CD4-positive, alpha-beta T cell (primary cell): ENCODE data around the gene ZMYM1. TPM values are rescaled to one million over a fixed set of nuclear protein-coding genes. Genes with fewer than 3 reads are reported as not detected.

Experiments used
- ATAC-seq: fragments of 200-7000 bp; cut with Tn5 transposase; one replicate; pipeline ENCODE4 v1.10.0; 2022; ENCODE audit warnings: mild to moderate bottlenecking; ENCODE audit not compliant: poor library complexity
- CTCF ChIA-PET: fragments of 350-600 bp; sonication (Branson Sonifier 250); formaldehyde crosslinking; loops from one replicate; lab custom pipeline; 2021; ENCODE audit warnings: antibody characterized with exemption, inconsistent platforms; lab: Charles Lee
- POLR2A ChIA-PET: fragments of 350-600 bp; sonication (Branson Sonifier 250); formaldehyde crosslinking; loops from one replicate; lab custom pipeline; 2021; ENCODE audit warnings: antibody characterized with exemption, inconsistent platforms; lab: Charles Lee
- DNase-seq, 14 experiments: peaks; one replicate each; pipeline ENCODE4 v3.0.0-alpha.2; 2013 to 2020; ENCODE audit warnings: mixed read lengths in 2 of 14
- H3K27ac ChIP-seq, 2 donors: one replicate each; pipeline versions ENCODE4 v1.5.1 to v1.7.0; 2013; ENCODE audit warnings: low read length in 2 of 2, low read depth in 1 of 2, mild to moderate bottlenecking in 1 of 2
- H3K27me3 ChIP-seq, 2 experiments: 1 replicate in 1 of 2; 2 replicates in 1 of 2; pipeline versions ENCODE4 v1.6.1 to v1.7.0; 2013; ENCODE audit warnings: low read length in 2 of 2, control low read depth in 1 of 2, mild to moderate bottlenecking in 1 of 2, moderate library complexity in 1 of 2; ENCODE audit not compliant: insufficient read depth in 2 of 2, control insufficient read depth in 1 of 2
- H3K36me3 ChIP-seq: one replicate; pipeline ENCODE4 v1.6.1; 2013; ENCODE audit warnings: low read length, control low read depth; ENCODE audit not compliant: insufficient read depth
- H3K4me1 ChIP-seq: one replicate; pipeline ENCODE4 v1.6.1; 2013; ENCODE audit warnings: low read length, control low read depth; ENCODE audit not compliant: insufficient read depth
- H3K4me3 ChIP-seq: one replicate; pipeline ENCODE4 v1.5.1; 2013; ENCODE audit warnings: mild to moderate bottlenecking, low read length, moderate library complexity
- H3K9me3 ChIP-seq, 2 experiments: 1 replicate in 1 of 2; 2 replicates in 1 of 2; pipeline versions ENCODE4 v1.6.1 to v1.7.0; 2013; ENCODE audit warnings: low read length in 2 of 2, mild to moderate bottlenecking in 2 of 2, control low read depth in 1 of 2, moderate library complexity in 1 of 2; ENCODE audit not compliant: control insufficient read depth in 1 of 2, insufficient read depth in 1 of 2
- H3K27ac Mint-ChIP-seq: one replicate; pipeline ENCODE4 v1.8.0; 2020; ENCODE audit warnings: mixed read lengths
- H3K27me3 Mint-ChIP-seq: one replicate; pipeline ENCODE4 v1.8.0; 2021; ENCODE audit warnings: mixed read lengths
- H3K36me3 Mint-ChIP-seq: one replicate; pipeline ENCODE4 v1.8.0; 2021; ENCODE audit warnings: low read depth, mixed read lengths
- H3K4me1 Mint-ChIP-seq: one replicate; pipeline ENCODE4 v1.8.0; 2021; ENCODE audit warnings: low read depth, mixed read lengths
- H3K4me3 Mint-ChIP-seq: one replicate; pipeline ENCODE4 v1.8.0; 2020; ENCODE audit warnings: mild to moderate bottlenecking, mixed read lengths
- H3K9me3 Mint-ChIP-seq: one replicate; pipeline ENCODE4 v1.8.0; 2020; ENCODE audit warnings: mixed read lengths
- CTCF ChIP-seq: fragments of 200-600 bp; IDR thresholded peaks from one replicate; pipeline ENCODE4 v1.8.0; 2022; ENCODE audit warnings: antibody characterized with exemption, mild to moderate bottlenecking
- intact Hi-C, 2 experiments: fragments of 100-400 bp; cut with DNase I in 1 of 2; cut with micrococcal nuclease in 1 of 2; formaldehyde crosslinking; loops; one replicate each; pipeline versions ENCODE4 v1.15.1 to v1.9.0; 2023 to 2025; cut with DNase I, micrococcal nuclease
- total RNA-seq, 174 experiments: library from RNA in 2 of 174; stranded (reverse) in 2 of 174; gene quantifications; one replicate each; pipeline ENCODE4 v1.2.3 and lab custom pipeline; 2021 to 2026

Gene ZMYM1
- total RNA-seq, 2 experiments from 2014 or later, result 6.3 to 6.7 TPM

GRCh38 chr1:35036621-35037020 is 42.6 kb upstream of the ZMYM1 start:
- H3K4me1 ChIP-seq, result no peaks in the 10 kb centered on the region
- no peak for DNase-seq
- no peak for TF ChIP-seq CTCF
- no peaks in the 10 kb centered on the region for H3K36me3 ChIP-seq
- no peak overlapping the region for H3K27ac ChIP-seq
- POLR2A ChIA-PET, result interaction anchor here (0.6 kb wide), 1 partner anchor 70 kb away, joined by 3 read pairs; no protein-coding TSS in a partner anchor
- no peak overlapping the region for H3K27ac Mint-ChIP-seq
- intact Hi-C loops, result loop anchor here in 1 of 2 experiments (10.0 kb wide), 1 partner anchor 518 kb away; the partner anchor contains the start of genes KIAA0319L and NCDN
- ATAC-seq, result no peak
- H3K36me3 Mint-ChIP-seq, result peaks cover 8% of the 10 kb centered on the region
- H3K27me3 ChIP-seq, result no peaks in the 10 kb centered on the region
- no peaks in the 10 kb centered on the region for H3K9me3 ChIP-seq
- H3K27me3 Mint-ChIP-seq, result no peaks in the 10 kb centered on the region
- H3K4me3 ChIP-seq, result no peak overlapping the region
- CTCF ChIA-PET, result no interaction called here
- H3K4me3 Mint-ChIP-seq, result no peak overlapping the region
- peaks cover 4% of the 10 kb centered on the region for H3K4me1 Mint-ChIP-seq
- no peaks in the 10 kb centered on the region for H3K9me3 Mint-ChIP-seq

- Histone ChIP-seq H3K4me1 (no peaks in the 10 kb centered on the region), H3K36me3 (no peaks in the 10 kb centered on the region), H3K9me3 (no peaks in the 10 kb centered on the region), H3K27me3 (no peaks in the 10 kb centered on the region), H3K4me3 (no peak overlapping the region), H3K27ac (no peak overlapping the region)
- no peaks in the 10 kb centered on the region for H3K4me1 Mint-ChIP-seq
- intact Hi-C loops, result loop anchor here in 1 of 2 experiments (10.0 kb wide), 1 partner anchor 518 kb away; the partner anchor contains the start of genes KIAA0319L and NCDN
- no peaks in the 10 kb centered on the region for H3K27me3 Mint-ChIP-seq
- ChIA-PET CTCF (no interaction called here), POLR2A (interaction anchor here (0.6 kb wide), 1 partner anchor 70 kb away, joined by 3 read pairs; no protein-coding TSS in a partner anchor)
- ATAC-seq (no peak), DNase-seq (no peak)
- TF ChIP-seq CTCF, result no peak
- peaks cover 4% of the 10 kb centered on the region for H3K36me3 Mint-ChIP-seq
- no peaks in the 10 kb centered on the region for H3K9me3 Mint-ChIP-seq
- H3K4me3 Mint-ChIP-seq, result no peak overlapping the region
- H3K27ac Mint-ChIP-seq, result no peak overlapping the region
These were observed 42.0 kb upstream of the ZMYM1 start for GRCh38 chr1:35037206-35037605.

GRCh38 chr1:35038723-35039122 is 40.5 kb upstream of the ZMYM1 start:
- H3K9me3 Mint-ChIP-seq, result no peaks in the 10 kb centered on the region
- no peak overlapping the region for H3K27ac ChIP-seq
- H3K36me3 Mint-ChIP-seq, result peaks cover 4% of the 10 kb centered on the region
- H3K4me1 ChIP-seq, result no peaks in the 10 kb centered on the region
- DNase-seq (no peak), ATAC-seq (no peak)
- H3K27me3 ChIP-seq, result no peaks in the 10 kb centered on the region
- H3K27ac Mint-ChIP-seq, result no peak overlapping the region
- no peaks in the 10 kb centered on the region for H3K36me3 ChIP-seq
- intact Hi-C loops, result loop anchor here in 1 of 2 experiments (10.0 kb wide), 1 partner anchor 516 kb away; the partner anchor contains the start of genes KIAA0319L and NCDN
- CTCF ChIA-PET, result no interaction called here
- H3K9me3 ChIP-seq, result no peaks in the 10 kb centered on the region
- H3K27me3 Mint-ChIP-seq, result no peaks in the 10 kb centered on the region
- POLR2A ChIA-PET, result no interaction called here
- H3K4me3 ChIP-seq, result no peak overlapping the region
- no peaks in the 10 kb centered on the region for H3K4me1 Mint-ChIP-seq
- no peak overlapping the region for H3K4me3 Mint-ChIP-seq
- no peak for TF ChIP-seq CTCF
